ENCODE data around the gene CTNNA1.

CTNNA1 gene

GRCh38 chr5:138875552-138875875, 122.3 kb downstream of the CTNNA1 start:
- DNase-seq (ENCODE audit: low spot score) = no peak
- no peak for TF ChIP-seq CTCF (IDR thresholded peaks at IDR 0.05; ENCODE audit: extremely low read depth, missing control alignments)

- TF ChIP-seq CTCF (IDR thresholded peaks at IDR 0.05; ENCODE audit: extremely low read depth, missing control alignments) = no peak
- no peak for DNase-seq (ENCODE audit: low spot score)
These were observed 122.7 kb downstream of the CTNNA1 start for GRCh38 chr5:138875946-138876345.

- no peak for TF ChIP-seq CTCF (IDR thresholded peaks at IDR 0.05; ENCODE audit: extremely low read depth, missing control alignments)
- DNase-seq (ENCODE audit: low spot score) = no peak
These were observed 123.6 kb downstream of the CTNNA1 start for GRCh38 chr5:138876811-138877210.

GRCh38 chr5:138878437-138879235, 125.4 kb downstream of the CTNNA1 start:
- TF ChIP-seq CTCF (IDR thresholded peaks at IDR 0.05; ENCODE audit: extremely low read depth, missing control alignments) = no peak

GRCh38 chr5:138883211-138883610, 130.0 kb downstream of the CTNNA1 start:
- TF ChIP-seq CTCF (IDR thresholded peaks at IDR 0.05; ENCODE audit: extremely low read depth, missing control alignments) = no peak
- no peak for DNase-seq (ENCODE audit: low spot score)

More at GRCh38 chr5:138878437-138879235, 125.4 kb downstream of the CTNNA1 start:
- DNase-seq (ENCODE audit: low spot score) = no peak

GRCh38 chr5:138884094-138884493, 130.9 kb downstream of the CTNNA1 start:
- DNase-seq (ENCODE audit: low spot score) = no peak
- no peak for TF ChIP-seq CTCF (IDR thresholded peaks at IDR 0.05; ENCODE audit: extremely low read depth, missing control alignments)

- no peak for TF ChIP-seq CTCF (IDR thresholded peaks at IDR 0.05; ENCODE audit: extremely low read depth, missing control alignments)
- DNase-seq (ENCODE audit: low spot score) = no peak
These were observed 131.3 kb downstream of the CTNNA1 start for GRCh38 chr5:138884554-138884953.
